Measurements from ENCODE around the gene AFG3L2. TPM values are rescaled to one million over a fixed set of nuclear protein-coding genes. Genes with fewer than 3 reads are reported as not detected.
A peak's percentile ranks its signal among the peaks of the same experiment; 100 is the strongest.

Gene AFG3L2
- total and polyA plus RNA-seq, 9 of the 15 experiments (the other 6 are each of a cell fraction or from before 2014, with no cell fraction given) = 24.1 to 109 (median 84.0) TPM

- TF ChIP-seq ZBTB33 (CRISPR knock-in tag; IDR thresholded peaks at IDR 0.05) = peak; percentile 29; the same call in 1 of the 2 replicates
- TF ChIP-seq SRSF9 (IDR thresholded peaks at IDR 0.05; ENCODE audit: borderline replicate concordance, low read depth, low read length) = no peak
- no peak for TF ChIP-seq ZNF699 (CRISPR knock-in tag; IDR thresholded peaks at IDR 0.05; ENCODE audit: insufficient replicate concordance)
- no peak for TF ChIP-seq POLR2H (tag; IDR thresholded peaks at IDR 0.05; ENCODE audit: low read depth)
- TF ChIP-seq E2F5 (CRISPR knock-in tag; IDR thresholded peaks at IDR 0.05) = no peak
- no peak for TF ChIP-seq XRCC5 (IDR thresholded peaks at IDR 0.05; ENCODE audit: low read depth, low read length)
- TF ChIP-seq CBFA2T3 (IDR thresholded peaks at IDR 0.05) = peak; percentile 31; the same call in 1 of the 2 replicates
- TF ChIP-seq TOE1 (IDR thresholded peaks at IDR 0.05; ENCODE audit: borderline replicate concordance) = no peak
- TF ChIP-seq TOE1 (CRISPR knock-in tag; IDR thresholded peaks at IDR 0.05; ENCODE audit: borderline replicate concordance, low read depth) = no peak
- TF ChIP-seq PKNOX1 (IDR thresholded peaks at IDR 0.05) = no peak
- no peak for TF ChIP-seq RBM39 (optimal IDR thresholded peaks at IDR 0.05; ENCODE audit: low read depth, low read length)
- TF ChIP-seq SMARCA4 (IDR thresholded peaks at IDR 0.05) = peak; percentile 25; the same call in 1 of the 2 replicates
- TF ChIP-seq ZNF584 (CRISPR knock-in tag; IDR thresholded peaks at IDR 0.05; ENCODE audit: low read depth) = 0 out of 2 replicates have a peak, but pooled peaks have one; percentile 38
- TF ChIP-seq NR3C1 (CRISPR knock-in tag; IDR thresholded peaks at IDR 0.05) = no peak
- TF ChIP-seq ZZZ3 (IDR thresholded peaks at IDR 0.05) = no peak
- no peak for TF ChIP-seq ZBTB1 (CRISPR knock-in tag; IDR thresholded peaks at IDR 0.05; ENCODE audit: borderline replicate concordance, low read depth)
- TF ChIP-seq TRIM25 (IDR thresholded peaks at IDR 0.05; ENCODE audit: borderline replicate concordance) = no peak
- no peak for TF ChIP-seq ZNF740 (CRISPR knock-in tag; IDR thresholded peaks at IDR 0.05)
- no peak for TF ChIP-seq ZNF740 (tag; IDR thresholded peaks at IDR 0.05)
- TF ChIP-seq KAT7 (CRISPR knock-in tag; IDR thresholded peaks at IDR 0.05; ENCODE audit: borderline replicate concordance) = no peak
- TF ChIP-seq SMAD4 (CRISPR knock-in tag; conservative IDR thresholded peaks at IDR 0.05) = 0 out of 2 replicates have a peak, but pooled peaks have one; percentile 44
These were observed 81.0 kb downstream of the AFG3L2 start (continued) for GRCh38 chr18:12296087-12296403.
